ENCODE data around the gene INCENP. TPM values are rescaled to one million over a fixed set of nuclear protein-coding genes. Genes with fewer than 3 reads are reported as not detected.

INCENP gene
- total and polyA plus RNA-seq, 2 experiments from 2014 or later, result 35.6 to 131 TPM

DNA sequence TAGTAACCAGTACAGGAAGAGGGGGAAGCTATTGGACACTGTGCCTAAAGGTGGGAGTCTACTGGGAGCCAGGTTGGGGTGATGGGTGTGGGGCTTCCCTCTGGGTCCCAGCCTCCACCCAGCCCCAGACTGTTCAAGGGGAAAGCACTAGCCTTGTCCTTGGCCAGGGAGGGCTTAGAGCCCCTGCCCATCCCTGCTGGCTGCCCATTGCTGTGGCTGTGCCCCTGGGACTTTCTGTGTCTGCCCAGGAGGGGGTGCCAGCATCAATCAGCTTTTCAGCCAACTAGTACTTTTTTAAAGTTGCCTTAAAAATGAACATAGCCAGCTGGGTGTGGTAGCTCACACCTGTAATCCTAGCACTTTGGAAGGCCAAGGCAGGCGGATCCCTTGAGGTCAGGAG is 19.9 kb downstream of the INCENP start:
- ATAC-seq (no peak), DNase-seq (ENCODE audit: low spot score) (no peak)
- Mint-ChIP-seq H3K27ac (no peak overlapping the region), H3K4me3 (no peak overlapping the region), H3K36me3 (ENCODE audit: low read depth) (peaks cover 73% of the 10 kb centered on the region), H3K9me3 (no peaks in the 10 kb centered on the region), H3K27me3 (ENCODE audit: insufficient read depth, low read depth, poor library complexity) (peaks cover 18% of the 10 kb centered on the region), H3K4me1 (no peaks in the 10 kb centered on the region)
- Histone ChIP-seq H2AFZ (no peak overlapping the region), H3K4me1 (ENCODE audit: insufficient read depth) (no peaks in the 10 kb centered on the region), H3K27ac (ENCODE audit: low read depth) (no peak overlapping the region), H3K4me3 (no peak overlapping the region), H3F3A (replicated peaks; ENCODE audit: low read depth) (no peaks in the 10 kb centered on the region), H3K36me3 (ENCODE audit: insufficient read depth) (peaks cover 21% of the 10 kb centered on the region; the same call in 1 of the 2 replicates), H3K79me2 (replicated peaks; ENCODE audit: insufficient read depth) (no peaks in the 10 kb centered on the region), H4K20me1 (replicated peaks; ENCODE audit: insufficient read depth) (peaks cover 5% of the 10 kb centered on the region; the same call in 1 of the 2 replicates), H3K4me2 (no peak overlapping the region), H3K9me2 (ENCODE audit: insufficient read depth) (no peaks in the 10 kb centered on the region), H3K27me3 (ENCODE audit: insufficient read depth) (no peaks in the 10 kb centered on the region)
- no peak for TF ChIP-seq EZH2phosphoT487 (IDR thresholded peaks at IDR 0.05; ENCODE audit: unreplicated experiment)
- no peak for TF ChIP-seq POLR2AphosphoS5 (IDR thresholded peaks at IDR 0.05; ENCODE audit: low read depth)
- TF ChIP-seq, protein P1, sequence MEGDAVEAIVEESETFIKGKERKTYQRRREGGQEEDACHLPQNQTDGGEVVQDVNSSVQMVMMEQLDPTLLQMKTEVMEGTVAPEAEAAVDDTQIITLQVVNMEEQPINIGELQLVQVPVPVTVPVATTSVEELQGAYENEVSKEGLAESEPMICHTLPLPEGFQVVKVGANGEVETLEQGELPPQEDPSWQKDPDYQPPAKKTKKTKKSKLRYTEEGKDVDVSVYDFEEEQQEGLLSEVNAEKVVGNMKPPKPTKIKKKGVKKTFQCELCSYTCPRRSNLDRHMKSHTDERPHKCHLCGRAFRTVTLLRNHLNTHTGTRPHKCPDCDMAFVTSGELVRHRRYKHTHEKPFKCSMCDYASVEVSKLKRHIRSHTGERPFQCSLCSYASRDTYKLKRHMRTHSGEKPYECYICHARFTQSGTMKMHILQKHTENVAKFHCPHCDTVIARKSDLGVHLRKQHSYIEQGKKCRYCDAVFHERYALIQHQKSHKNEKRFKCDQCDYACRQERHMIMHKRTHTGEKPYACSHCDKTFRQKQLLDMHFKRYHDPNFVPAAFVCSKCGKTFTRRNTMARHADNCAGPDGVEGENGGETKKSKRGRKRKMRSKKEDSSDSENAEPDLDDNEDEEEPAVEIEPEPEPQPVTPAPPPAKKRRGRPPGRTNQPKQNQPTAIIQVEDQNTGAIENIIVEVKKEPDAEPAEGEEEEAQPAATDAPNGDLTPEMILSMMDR (conservative IDR thresholded peaks at IDR 0.05; ENCODE audit: low read depth in 2 of 2), result no peak; a peak in 1 of 4 replicates
- TF ChIP-seq ETS1 (IDR thresholded peaks at IDR 0.05), result no peak
- TF ChIP-seq ZNF331 (CRISPR knock-in tag; IDR thresholded peaks at IDR 0.05; ENCODE audit: low read depth), result no peak
- TF ChIP-seq, protein P2, sequence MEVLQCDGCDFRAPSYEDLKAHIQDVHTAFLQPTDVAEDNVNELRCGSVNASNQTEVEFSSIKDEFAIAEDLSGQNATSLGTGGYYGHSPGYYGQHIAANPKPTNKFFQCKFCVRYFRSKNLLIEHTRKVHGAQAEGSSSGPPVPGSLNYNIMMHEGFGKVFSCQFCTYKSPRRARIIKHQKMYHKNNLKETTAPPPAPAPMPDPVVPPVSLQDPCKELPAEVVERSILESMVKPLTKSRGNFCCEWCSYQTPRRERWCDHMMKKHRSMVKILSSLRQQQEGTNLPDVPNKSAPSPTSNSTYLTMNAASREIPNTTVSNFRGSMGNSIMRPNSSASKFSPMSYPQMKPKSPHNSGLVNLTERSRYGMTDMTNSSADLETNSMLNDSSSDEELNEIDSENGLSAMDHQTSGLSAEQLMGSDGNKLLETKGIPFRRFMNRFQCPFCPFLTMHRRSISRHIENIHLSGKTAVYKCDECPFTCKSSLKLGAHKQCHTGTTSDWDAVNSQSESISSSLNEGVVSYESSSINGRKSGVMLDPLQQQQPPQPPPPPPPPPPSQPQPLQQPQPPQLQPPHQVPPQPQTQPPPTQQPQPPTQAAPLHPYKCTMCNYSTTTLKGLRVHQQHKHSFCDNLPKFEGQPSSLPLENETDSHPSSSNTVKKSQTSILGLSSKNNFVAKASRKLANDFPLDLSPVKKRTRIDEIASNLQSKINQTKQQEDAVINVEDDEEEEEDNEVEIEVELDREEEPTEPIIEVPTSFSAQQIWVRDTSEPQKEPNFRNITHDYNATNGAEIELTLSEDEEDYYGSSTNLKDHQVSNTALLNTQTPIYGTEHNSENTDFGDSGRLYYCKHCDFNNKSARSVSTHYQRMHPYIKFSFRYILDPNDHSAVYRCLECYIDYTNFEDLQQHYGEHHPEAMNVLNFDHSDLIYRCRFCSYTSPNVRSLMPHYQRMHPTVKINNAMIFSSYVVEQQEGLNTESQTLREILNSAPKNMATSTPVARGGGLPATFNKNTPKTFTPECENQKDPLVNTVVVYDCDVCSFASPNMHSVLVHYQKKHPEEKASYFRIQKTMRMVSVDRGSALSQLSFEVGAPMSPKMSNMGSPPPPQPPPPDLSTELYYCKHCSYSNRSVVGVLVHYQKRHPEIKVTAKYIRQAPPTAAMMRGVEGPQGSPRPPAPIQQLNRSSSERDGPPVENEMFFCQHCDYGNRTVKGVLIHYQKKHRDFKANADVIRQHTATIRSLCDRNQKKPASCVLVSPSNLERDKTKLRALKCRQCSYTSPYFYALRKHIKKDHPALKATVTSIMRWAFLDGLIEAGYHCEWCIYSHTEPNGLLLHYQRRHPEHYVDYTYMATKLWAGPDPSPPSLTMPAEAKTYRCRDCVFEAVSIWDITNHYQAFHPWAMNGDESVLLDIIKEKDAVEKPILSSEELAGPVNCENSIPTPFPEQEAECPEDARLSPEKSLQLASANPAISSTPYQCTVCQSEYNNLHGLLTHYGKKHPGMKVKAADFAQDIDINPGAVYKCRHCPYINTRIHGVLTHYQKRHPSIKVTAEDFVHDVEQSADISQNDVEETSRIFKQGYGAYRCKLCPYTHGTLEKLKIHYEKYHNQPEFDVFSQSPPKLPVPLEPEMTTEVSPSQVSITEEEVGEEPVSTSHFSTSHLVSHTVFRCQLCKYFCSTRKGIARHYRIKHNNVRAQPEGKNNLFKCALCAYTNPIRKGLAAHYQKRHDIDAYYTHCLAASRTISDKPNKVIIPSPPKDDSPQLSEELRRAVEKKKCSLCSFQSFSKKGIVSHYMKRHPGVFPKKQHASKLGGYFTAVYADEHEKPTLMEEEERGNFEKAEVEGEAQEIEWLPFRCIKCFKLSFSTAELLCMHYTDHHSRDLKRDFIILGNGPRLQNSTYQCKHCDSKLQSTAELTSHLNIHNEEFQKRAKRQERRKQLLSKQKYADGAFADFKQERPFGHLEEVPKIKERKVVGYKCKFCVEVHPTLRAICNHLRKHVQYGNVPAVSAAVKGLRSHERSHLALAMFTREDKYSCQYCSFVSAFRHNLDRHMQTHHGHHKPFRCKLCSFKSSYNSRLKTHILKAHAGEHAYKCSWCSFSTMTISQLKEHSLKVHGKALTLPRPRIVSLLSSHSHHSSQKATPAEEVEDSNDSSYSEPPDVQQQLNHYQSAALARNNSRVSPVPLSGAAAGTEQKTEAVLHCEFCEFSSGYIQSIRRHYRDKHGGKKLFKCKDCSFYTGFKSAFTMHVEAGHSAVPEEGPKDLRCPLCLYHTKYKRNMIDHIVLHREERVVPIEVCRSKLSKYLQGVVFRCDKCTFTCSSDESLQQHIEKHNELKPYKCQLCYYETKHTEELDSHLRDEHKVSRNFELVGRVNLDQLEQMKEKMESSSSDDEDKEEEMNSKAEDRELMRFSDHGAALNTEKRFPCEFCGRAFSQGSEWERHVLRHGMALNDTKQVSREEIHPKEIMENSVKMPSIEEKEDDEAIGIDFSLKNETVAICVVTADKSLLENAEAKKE (CRISPR knock-in tag; IDR thresholded peaks at IDR 0.05), result no peak
- TF ChIP-seq, protein P3, sequence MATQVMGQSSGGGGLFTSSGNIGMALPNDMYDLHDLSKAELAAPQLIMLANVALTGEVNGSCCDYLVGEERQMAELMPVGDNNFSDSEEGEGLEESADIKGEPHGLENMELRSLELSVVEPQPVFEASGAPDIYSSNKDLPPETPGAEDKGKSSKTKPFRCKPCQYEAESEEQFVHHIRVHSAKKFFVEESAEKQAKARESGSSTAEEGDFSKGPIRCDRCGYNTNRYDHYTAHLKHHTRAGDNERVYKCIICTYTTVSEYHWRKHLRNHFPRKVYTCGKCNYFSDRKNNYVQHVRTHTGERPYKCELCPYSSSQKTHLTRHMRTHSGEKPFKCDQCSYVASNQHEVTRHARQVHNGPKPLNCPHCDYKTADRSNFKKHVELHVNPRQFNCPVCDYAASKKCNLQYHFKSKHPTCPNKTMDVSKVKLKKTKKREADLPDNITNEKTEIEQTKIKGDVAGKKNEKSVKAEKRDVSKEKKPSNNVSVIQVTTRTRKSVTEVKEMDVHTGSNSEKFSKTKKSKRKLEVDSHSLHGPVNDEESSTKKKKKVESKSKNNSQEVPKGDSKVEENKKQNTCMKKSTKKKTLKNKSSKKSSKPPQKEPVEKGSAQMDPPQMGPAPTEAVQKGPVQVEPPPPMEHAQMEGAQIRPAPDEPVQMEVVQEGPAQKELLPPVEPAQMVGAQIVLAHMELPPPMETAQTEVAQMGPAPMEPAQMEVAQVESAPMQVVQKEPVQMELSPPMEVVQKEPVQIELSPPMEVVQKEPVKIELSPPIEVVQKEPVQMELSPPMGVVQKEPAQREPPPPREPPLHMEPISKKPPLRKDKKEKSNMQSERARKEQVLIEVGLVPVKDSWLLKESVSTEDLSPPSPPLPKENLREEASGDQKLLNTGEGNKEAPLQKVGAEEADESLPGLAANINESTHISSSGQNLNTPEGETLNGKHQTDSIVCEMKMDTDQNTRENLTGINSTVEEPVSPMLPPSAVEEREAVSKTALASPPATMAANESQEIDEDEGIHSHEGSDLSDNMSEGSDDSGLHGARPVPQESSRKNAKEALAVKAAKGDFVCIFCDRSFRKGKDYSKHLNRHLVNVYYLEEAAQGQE (IDR thresholded peaks at IDR 0.05; ENCODE audit: unreplicated experiment), result no peak
- TF ChIP-seq CREB1 (CRISPR knock-in tag; IDR thresholded peaks at IDR 0.05; ENCODE audit: low read depth), result no peak
- no peak for TF ChIP-seq NANOG (IDR thresholded peaks at IDR 0.05; ENCODE audit: borderline replicate concordance)
- no peak for TF ChIP-seq EZH2 (IDR thresholded peaks at IDR 0.05; ENCODE audit: low read depth, unreplicated experiment)
- TF ChIP-seq JUNB (IDR thresholded peaks at IDR 0.05; ENCODE audit: unreplicated experiment), result no peak
- TF ChIP-seq STAT1 (IDR thresholded peaks at IDR 0.05; ENCODE audit: unreplicated experiment), result no peak
- no peak for TF ChIP-seq ZNF114 (CRISPR knock-in tag; IDR thresholded peaks at IDR 0.05)

All from GM23338 (cell line).